ENCODE results near the gene RIC1.

DNA sequence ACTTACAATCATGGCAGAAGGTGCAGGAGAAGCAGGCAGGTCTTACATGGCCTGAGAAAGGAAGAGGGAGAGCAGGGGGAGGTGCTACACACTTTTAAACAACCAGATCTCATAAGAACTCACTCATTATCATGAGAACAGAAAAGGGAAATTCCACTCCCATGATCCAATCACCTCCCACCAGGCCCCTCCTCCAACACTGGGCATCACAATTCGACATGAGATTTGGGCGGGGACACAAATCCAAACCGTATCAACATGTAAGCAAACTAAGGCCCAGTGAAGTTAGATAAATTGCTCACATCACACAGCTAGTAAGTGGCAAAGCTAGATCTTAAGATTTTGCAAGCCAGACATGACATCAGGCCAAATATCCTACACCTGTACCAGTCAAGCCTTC lies 48.3 kb upstream of the RIC1 start:
- TF ChIP-seq, protein P1, sequence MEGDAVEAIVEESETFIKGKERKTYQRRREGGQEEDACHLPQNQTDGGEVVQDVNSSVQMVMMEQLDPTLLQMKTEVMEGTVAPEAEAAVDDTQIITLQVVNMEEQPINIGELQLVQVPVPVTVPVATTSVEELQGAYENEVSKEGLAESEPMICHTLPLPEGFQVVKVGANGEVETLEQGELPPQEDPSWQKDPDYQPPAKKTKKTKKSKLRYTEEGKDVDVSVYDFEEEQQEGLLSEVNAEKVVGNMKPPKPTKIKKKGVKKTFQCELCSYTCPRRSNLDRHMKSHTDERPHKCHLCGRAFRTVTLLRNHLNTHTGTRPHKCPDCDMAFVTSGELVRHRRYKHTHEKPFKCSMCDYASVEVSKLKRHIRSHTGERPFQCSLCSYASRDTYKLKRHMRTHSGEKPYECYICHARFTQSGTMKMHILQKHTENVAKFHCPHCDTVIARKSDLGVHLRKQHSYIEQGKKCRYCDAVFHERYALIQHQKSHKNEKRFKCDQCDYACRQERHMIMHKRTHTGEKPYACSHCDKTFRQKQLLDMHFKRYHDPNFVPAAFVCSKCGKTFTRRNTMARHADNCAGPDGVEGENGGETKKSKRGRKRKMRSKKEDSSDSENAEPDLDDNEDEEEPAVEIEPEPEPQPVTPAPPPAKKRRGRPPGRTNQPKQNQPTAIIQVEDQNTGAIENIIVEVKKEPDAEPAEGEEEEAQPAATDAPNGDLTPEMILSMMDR (IDR thresholded peaks at IDR 0.05), result no peak
- TF ChIP-seq POLR2AphosphoS5 (IDR thresholded peaks at IDR 0.05) (no peak), POLR2A (IDR thresholded peaks at IDR 0.05) (no peak)

All from prostate gland (tissue), 2 donors.